SK-N-SH (cell line): ENCODE measurements around the gene MGAM2. TPM values are rescaled to one million over a fixed set of nuclear protein-coding genes. Genes with fewer than 3 reads are reported as not detected.

Source experiments
- CTCF ChIA-PET: fragments of 300-600, 350-600 bp; formaldehyde crosslinking; extraction: SDS; loops from one replicate; lab custom pipeline; 2021; lab: Yijun Ruan, JAX
- POLR2A ChIA-PET: fragments of 350-600 bp; sonication (Branson Sonifier 250); formaldehyde crosslinking; extraction: SDS; loops from one replicate; lab custom pipeline; 2020; ENCODE audit warnings: antibody characterized with exemption, inconsistent platforms; lab: Yijun Ruan, JAX
- DNase-seq: peaks from one replicate; pipeline ENCODE4 v3.0.0; 2012
- H2AFZ ChIP-seq: fragments of 200-600 bp; sonication (generic); 2 replicates; pipeline ENCODE4 v1.8.1; 2016; ENCODE audit warnings: antibody characterized with exemption, mild to moderate bottlenecking, low read depth
- H3F3A ChIP-seq: fragments of 200-600 bp; sonication (generic); replicated peaks from 2 replicates; pipeline ENCODE3; 2016; ENCODE audit warnings: antibody characterized with exemption, mild to moderate bottlenecking; ENCODE audit not compliant: insufficient read depth
- H3K27ac ChIP-seq, 2 experiments: fragments of 200-500 bp in 1 of 2; fragments of 200-600 bp in 1 of 2; sonication (Bioruptor generic) in 1 of 2; sonication (generic), shearing (Covaris generic) in 1 of 2; 2 replicates each; pipeline versions ENCODE4 v1.5.1 to v1.6.1; 2014 to 2016; ENCODE audit warnings: low read depth in 2 of 2, inconsistent platforms in 1 of 2, low read length in 1 of 2, mild to moderate bottlenecking in 1 of 2, mixed read lengths in 1 of 2
- H3K27me3 ChIP-seq: fragments of 200-600 bp; sonication (generic), shearing (Covaris generic); 2 replicates; pipeline ENCODE4 v1.6.1; 2016; ENCODE audit warnings: mixed run types; ENCODE audit not compliant: insufficient read depth
- H3K36me3 ChIP-seq, 2 experiments: fragments of 200-500 bp in 1 of 2; fragments of 200-600 bp in 1 of 2; sonication (Bioruptor generic) in 1 of 2; sonication (generic) in 1 of 2; replicated peaks in 1 of 2; 2 replicates each; pipeline versions ENCODE3 to v1.5.1; 2014 to 2016; ENCODE audit warnings: low read length in 1 of 2, mild to moderate bottlenecking in 1 of 2; ENCODE audit not compliant: insufficient read depth in 2 of 2, control insufficient read depth in 1 of 2
- H3K4me1 ChIP-seq, 2 experiments: fragments of 200-500 bp in 1 of 2; fragments of 200-600 bp in 1 of 2; sonication (Bioruptor generic) in 1 of 2; sonication (generic), shearing (Covaris generic) in 1 of 2; 2 replicates each; pipeline versions ENCODE4 v1.5.1 to v1.6.1; 2014 to 2016; ENCODE audit warnings: low read depth in 1 of 2, low read length in 1 of 2, mixed run types in 1 of 2; ENCODE audit not compliant: insufficient read depth in 2 of 2, control insufficient read depth in 1 of 2
- H3K4me2 ChIP-seq: fragments of 200-600 bp; sonication (generic), shearing (Covaris generic); 2 replicates; pipeline ENCODE4 v1.6.1; 2017; ENCODE audit warnings: mixed run types
- H3K4me3 ChIP-seq, 2 experiments: fragments of 200-500 bp in 1 of 2; fragments of 200-600 bp in 1 of 2; sonication (Bioruptor generic) in 1 of 2; sonication (generic), shearing (Covaris generic) in 1 of 2; 2 replicates each; pipeline versions ENCODE4 v1.5.1 to v1.8.1; 2014 to 2016; ENCODE audit warnings: low read depth in 2 of 2, inconsistent platforms in 1 of 2, low read length in 1 of 2, mild to moderate bottlenecking in 1 of 2, mixed read lengths in 1 of 2, moderate library complexity in 1 of 2
- H3K79me2 ChIP-seq: fragments of 200-600 bp; sonication (generic); 2 replicates; pipeline ENCODE4 v1.8.1; 2017; ENCODE audit warnings: mild to moderate bottlenecking; ENCODE audit not compliant: insufficient read depth
- H3K9ac ChIP-seq: fragments of 200-600 bp; sonication (generic); 2 replicates; pipeline ENCODE4 v1.6.1; 2017; ENCODE audit warnings: mixed run types
- H3K9me2 ChIP-seq: fragments of 200-600 bp; sonication (generic); 2 replicates; pipeline ENCODE4 v1.6.1; 2017; ENCODE audit warnings: mixed run types
- H3K9me3 ChIP-seq: fragments of 200-600 bp; sonication (generic); 2 replicates; pipeline ENCODE4 v1.6.1; 2017; ENCODE audit warnings: mixed run types, mild to moderate bottlenecking, moderate library complexity
- H4K20me1 ChIP-seq: fragments of 200-600 bp; sonication (generic); 2 replicates; pipeline ENCODE4 v1.6.1; 2017; ENCODE audit warnings: mild to moderate bottlenecking, mixed run types; ENCODE audit not compliant: insufficient read depth
- EP300 ChIP-seq, 2 experiments: IDR thresholded peaks; 2 replicates each; pipeline versions ENCODE4 v1.4.0 to v1.6.1; 2012; ENCODE audit warnings: borderline replicate concordance in 1 of 2, low read depth in 1 of 2, low read length in 1 of 2
- GABPA ChIP-seq: IDR thresholded peaks from 2 replicates; pipeline ENCODE4 v1.4.0; 2012; ENCODE audit warnings: low read depth, mild to moderate bottlenecking
- GATA2 ChIP-seq: sonication (generic); formaldehyde crosslinking; IDR thresholded peaks from 2 replicates; pipeline ENCODE4 v1.5.0; 2020; ENCODE audit warnings: mild to moderate bottlenecking, missing genetic modification reagents
- JUND ChIP-seq: IDR thresholded peaks from 2 replicates; pipeline ENCODE4 v1.4.0; 2012
- MXI1 ChIP-seq: IDR thresholded peaks from 2 replicates; pipeline ENCODE4 v1.6.1; 2012; ENCODE audit warnings: mild to moderate bottlenecking, low read depth, low read length, improper control_type of control experiment
- NFIC ChIP-seq: IDR thresholded peaks from 2 replicates; pipeline ENCODE4 v1.4.0; 2012; ENCODE audit warnings: borderline replicate concordance
- NRF1 ChIP-seq: IDR thresholded peaks from 2 replicates; pipeline ENCODE4 v1.6.1; 2012; ENCODE audit warnings: low read depth, mild to moderate bottlenecking, low read length
- RAD21 ChIP-seq: IDR thresholded peaks from 2 replicates; pipeline ENCODE4 v1.6.1; 2012; ENCODE audit warnings: mild to moderate bottlenecking, low read length
- RCOR1 ChIP-seq: fragments of 150-350 bp; IDR thresholded peaks from 2 replicates; pipeline ENCODE4 v1.6.1; 2017; ENCODE audit warnings: antibody characterized with exemption, low read length
- RXRA ChIP-seq: IDR thresholded peaks from 2 replicates; pipeline ENCODE4 v1.4.0; 2012; ENCODE audit warnings: low read depth, mild to moderate bottlenecking, borderline replicate concordance
- TAF1 ChIP-seq: IDR thresholded peaks from 2 replicates; pipeline ENCODE4 v1.6.1; 2012; ENCODE audit warnings: low read depth, mild to moderate bottlenecking, low read length, moderate library complexity, borderline replicate concordance
- WGBS: methylation state at CpG from one replicate; pipeline ENCODE4 v1.1.6; 2017; ENCODE audit warnings: low lambda C conversion rate; 5-methylcytosine and 5-hydroxymethylcytosine counted together
- polyA plus RNA-seq, 3 experiments: library from polyadenylated mRNA; depleted of rRNA; stranded (reverse); fragments of >200 nt; gene quantifications; 2 replicates each; pipeline ENCODE4 v1.2.3, GENCODE V29; 2012
- TF ChIP-seq, protein P1 (sequence below): IDR thresholded peaks from 2 replicates; pipeline ENCODE4 v1.6.1; 2012; ENCODE audit warnings: mild to moderate bottlenecking, low read depth, low read length, moderate library complexity
- TF ChIP-seq, protein P2 (sequence below): IDR thresholded peaks from 2 replicates; pipeline ENCODE4 v1.4.0; 2012; ENCODE audit warnings: low read depth, borderline replicate concordance
- TF ChIP-seq, protein P3 (sequence below): fragments of 200-600 bp; sonication (generic); IDR thresholded peaks from 2 replicates; pipeline ENCODE4 v1.6.1; 2017; ENCODE audit warnings: antibody characterized with exemption, mild to moderate bottlenecking, moderate library complexity
- TF ChIP-seq, protein P4 (sequence below): fragments of 150-350 bp; IDR thresholded peaks from 2 replicates; pipeline ENCODE4 v1.6.1; 2016; ENCODE audit warnings: mild to moderate bottlenecking, low read depth, low read length
- TF ChIP-seq, protein P5 (sequence below): fragments of 150-350 bp; IDR thresholded peaks from 2 replicates; pipeline ENCODE4 v1.6.1; 2017; ENCODE audit warnings: antibody characterized with exemption, low read length, low read depth, borderline replicate concordance

Gene MGAM2
- polyA plus RNA-seq, 1 of the 3 experiments (the other 2 are of a cell fraction) = not detected

DNA sequence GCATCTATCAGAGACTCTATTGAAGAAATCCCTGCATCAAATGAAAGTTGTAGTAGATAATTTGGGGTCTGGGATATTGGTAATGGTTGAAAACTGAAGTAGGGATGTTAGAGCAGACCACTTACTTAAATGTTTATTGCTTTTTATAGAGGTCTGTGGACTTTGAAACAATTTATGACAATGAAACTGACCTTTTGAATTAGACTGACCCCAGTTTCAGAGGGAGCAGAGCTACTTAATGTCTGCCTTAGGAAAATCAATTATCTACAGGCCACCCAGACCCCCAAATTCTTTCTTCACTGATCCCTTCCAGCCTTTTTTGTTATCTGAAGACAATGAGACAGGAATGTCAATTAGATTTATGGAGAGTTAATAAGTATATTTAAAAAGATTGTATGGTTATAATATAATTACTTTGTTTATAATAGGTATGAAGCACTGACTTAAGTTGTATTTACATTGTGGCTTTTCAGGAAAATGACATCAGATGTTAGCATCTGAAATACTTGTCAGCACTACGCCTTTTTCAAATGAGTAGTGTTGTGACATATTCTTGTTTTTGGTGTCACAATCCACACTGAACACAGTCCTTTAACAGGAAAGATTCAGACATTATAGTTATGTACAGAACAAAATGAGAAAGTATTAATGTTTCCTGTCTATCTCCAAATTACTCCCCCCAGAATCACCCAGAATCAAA is 13.9 kb downstream of the MGAM2 start (continued):
- TF ChIP-seq, protein P1, sequence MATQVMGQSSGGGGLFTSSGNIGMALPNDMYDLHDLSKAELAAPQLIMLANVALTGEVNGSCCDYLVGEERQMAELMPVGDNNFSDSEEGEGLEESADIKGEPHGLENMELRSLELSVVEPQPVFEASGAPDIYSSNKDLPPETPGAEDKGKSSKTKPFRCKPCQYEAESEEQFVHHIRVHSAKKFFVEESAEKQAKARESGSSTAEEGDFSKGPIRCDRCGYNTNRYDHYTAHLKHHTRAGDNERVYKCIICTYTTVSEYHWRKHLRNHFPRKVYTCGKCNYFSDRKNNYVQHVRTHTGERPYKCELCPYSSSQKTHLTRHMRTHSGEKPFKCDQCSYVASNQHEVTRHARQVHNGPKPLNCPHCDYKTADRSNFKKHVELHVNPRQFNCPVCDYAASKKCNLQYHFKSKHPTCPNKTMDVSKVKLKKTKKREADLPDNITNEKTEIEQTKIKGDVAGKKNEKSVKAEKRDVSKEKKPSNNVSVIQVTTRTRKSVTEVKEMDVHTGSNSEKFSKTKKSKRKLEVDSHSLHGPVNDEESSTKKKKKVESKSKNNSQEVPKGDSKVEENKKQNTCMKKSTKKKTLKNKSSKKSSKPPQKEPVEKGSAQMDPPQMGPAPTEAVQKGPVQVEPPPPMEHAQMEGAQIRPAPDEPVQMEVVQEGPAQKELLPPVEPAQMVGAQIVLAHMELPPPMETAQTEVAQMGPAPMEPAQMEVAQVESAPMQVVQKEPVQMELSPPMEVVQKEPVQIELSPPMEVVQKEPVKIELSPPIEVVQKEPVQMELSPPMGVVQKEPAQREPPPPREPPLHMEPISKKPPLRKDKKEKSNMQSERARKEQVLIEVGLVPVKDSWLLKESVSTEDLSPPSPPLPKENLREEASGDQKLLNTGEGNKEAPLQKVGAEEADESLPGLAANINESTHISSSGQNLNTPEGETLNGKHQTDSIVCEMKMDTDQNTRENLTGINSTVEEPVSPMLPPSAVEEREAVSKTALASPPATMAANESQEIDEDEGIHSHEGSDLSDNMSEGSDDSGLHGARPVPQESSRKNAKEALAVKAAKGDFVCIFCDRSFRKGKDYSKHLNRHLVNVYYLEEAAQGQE = no peak
- TF ChIP-seq NRF1 (no peak), RXRA (no peak)
- TF ChIP-seq, protein P2, sequence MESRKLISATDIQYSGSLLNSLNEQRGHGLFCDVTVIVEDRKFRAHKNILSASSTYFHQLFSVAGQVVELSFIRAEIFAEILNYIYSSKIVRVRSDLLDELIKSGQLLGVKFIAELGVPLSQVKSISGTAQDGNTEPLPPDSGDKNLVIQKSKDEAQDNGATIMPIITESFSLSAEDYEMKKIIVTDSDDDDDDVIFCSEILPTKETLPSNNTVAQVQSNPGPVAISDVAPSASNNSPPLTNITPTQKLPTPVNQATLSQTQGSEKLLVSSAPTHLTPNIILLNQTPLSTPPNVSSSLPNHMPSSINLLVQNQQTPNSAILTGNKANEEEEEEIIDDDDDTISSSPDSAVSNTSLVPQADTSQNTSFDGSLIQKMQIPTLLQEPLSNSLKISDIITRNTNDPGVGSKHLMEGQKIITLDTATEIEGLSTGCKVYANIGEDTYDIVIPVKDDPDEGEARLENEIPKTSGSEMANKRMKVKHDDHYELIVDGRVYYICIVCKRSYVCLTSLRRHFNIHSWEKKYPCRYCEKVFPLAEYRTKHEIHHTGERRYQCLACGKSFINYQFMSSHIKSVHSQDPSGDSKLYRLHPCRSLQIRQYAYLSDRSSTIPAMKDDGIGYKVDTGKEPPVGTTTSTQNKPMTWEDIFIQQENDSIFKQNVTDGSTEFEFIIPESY = no peak
- TF ChIP-seq, protein P3, sequence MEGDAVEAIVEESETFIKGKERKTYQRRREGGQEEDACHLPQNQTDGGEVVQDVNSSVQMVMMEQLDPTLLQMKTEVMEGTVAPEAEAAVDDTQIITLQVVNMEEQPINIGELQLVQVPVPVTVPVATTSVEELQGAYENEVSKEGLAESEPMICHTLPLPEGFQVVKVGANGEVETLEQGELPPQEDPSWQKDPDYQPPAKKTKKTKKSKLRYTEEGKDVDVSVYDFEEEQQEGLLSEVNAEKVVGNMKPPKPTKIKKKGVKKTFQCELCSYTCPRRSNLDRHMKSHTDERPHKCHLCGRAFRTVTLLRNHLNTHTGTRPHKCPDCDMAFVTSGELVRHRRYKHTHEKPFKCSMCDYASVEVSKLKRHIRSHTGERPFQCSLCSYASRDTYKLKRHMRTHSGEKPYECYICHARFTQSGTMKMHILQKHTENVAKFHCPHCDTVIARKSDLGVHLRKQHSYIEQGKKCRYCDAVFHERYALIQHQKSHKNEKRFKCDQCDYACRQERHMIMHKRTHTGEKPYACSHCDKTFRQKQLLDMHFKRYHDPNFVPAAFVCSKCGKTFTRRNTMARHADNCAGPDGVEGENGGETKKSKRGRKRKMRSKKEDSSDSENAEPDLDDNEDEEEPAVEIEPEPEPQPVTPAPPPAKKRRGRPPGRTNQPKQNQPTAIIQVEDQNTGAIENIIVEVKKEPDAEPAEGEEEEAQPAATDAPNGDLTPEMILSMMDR = no peak

DNA sequence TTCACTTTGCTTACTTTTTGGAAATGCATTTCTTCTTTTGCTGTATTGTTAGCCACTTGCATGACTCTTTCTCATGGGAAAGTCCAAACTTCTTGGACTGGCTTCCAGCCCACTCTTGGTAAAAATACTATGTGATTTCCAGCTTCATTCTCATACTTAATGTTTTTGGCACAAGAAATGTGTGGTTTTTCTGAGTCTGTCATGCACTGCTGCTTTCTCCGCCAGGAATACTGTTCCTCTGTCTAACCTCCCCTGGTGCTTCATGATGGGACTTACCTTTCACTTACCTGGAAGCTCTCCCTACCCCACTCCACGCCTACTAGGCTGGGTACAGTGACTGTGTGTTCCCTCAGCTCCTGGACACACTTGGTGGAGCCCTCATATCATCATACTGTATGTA is 18.7 kb downstream of the MGAM2 start:
- no peak overlapping the region for H3K27ac ChIP-seq
- no peak overlapping the region for H2AFZ ChIP-seq
- no peak for TF ChIP-seq GATA2 (CRISPR knock-in tag)
- TF ChIP-seq NFIC = no peak
- TF ChIP-seq RCOR1 = no peak
- no peak for TF ChIP-seq MXI1
- TF ChIP-seq JUND = no peak
- TF ChIP-seq EP300 (IDR thresholded peaks at IDR 0.05; ENCODE audit: borderline replicate concordance in 1 of 2, low read depth in 1 of 2, low read length in 1 of 2) = no peak
- TF ChIP-seq, protein P4, sequence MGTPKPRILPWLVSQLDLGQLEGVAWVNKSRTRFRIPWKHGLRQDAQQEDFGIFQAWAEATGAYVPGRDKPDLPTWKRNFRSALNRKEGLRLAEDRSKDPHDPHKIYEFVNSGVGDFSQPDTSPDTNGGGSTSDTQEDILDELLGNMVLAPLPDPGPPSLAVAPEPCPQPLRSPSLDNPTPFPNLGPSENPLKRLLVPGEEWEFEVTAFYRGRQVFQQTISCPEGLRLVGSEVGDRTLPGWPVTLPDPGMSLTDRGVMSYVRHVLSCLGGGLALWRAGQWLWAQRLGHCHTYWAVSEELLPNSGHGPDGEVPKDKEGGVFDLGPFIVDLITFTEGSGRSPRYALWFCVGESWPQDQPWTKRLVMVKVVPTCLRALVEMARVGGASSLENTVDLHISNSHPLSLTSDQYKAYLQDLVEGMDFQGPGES = no peak
- TF ChIP-seq, protein P5, sequence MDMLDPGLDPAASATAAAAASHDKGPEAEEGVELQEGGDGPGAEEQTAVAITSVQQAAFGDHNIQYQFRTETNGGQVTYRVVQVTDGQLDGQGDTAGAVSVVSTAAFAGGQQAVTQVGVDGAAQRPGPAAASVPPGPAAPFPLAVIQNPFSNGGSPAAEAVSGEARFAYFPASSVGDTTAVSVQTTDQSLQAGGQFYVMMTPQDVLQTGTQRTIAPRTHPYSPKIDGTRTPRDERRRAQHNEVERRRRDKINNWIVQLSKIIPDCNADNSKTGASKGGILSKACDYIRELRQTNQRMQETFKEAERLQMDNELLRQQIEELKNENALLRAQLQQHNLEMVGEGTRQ = no peak
- TF ChIP-seq RAD21 = no peak
- TF ChIP-seq RXRA = no peak
- TF ChIP-seq GABPA = no peak
- TF ChIP-seq TAF1 = no peak
- H3K27me3 ChIP-seq = peaks cover 3% of the 10 kb centered on the region; the same call in 1 of the 2 replicates
- no peak overlapping the region for H3K4me2 ChIP-seq
- H3K9me3 ChIP-seq = no peaks in the 10 kb centered on the region
- H4K20me1 ChIP-seq = no peaks in the 10 kb centered on the region
- no peak overlapping the region for H3K4me3 ChIP-seq
- H3F3A ChIP-seq = no peaks in the 10 kb centered on the region
- ChIA-PET CTCF (no interaction called here), POLR2A (no interaction called here)
- DNase-seq = no peak
- no peaks in the 10 kb centered on the region for H3K36me3 ChIP-seq
- no peaks in the 10 kb centered on the region for H3K79me2 ChIP-seq
- no peaks in the 10 kb centered on the region for H3K9me2 ChIP-seq
- no peak overlapping the region for H3K9ac ChIP-seq
- no peaks in the 10 kb centered on the region for H3K4me1 ChIP-seq
- 16% methylated on average over 2 of the region's 2 CpGs for WGBS
